Right lobe of liver (tissue), 4 donors: ENCODE measurements around the gene NKX2-3.

ENCODE experiments used
- CTCF ChIP-seq, 4 donors: fragments of 200-600 bp in 3 of 4; fragments of 450-650 bp in 1 of 4; IDR thresholded peaks; one replicate each; pipeline versions ENCODE4 v1.5.1 to v1.8.0; 2016 to 2022; ENCODE audit warnings: antibody characterized with exemption in 4 of 4, mild to moderate bottlenecking in 2 of 4
- POLR2A ChIP-seq: fragments of 450-650 bp; IDR thresholded peaks from one replicate; pipeline ENCODE4 v1.6.1; 2017; ENCODE audit warnings: antibody characterized with exemption, mild to moderate bottlenecking
- donor health status: DM: no; HTN: no; CAD: no.
- donor health status: DM: no; HTN: no; CAD: no.
- donor health status: DM: no; HTN: yes; CAD: no.

- TF ChIP-seq POLR2A (no peak), CTCF (IDR thresholded peaks at IDR 0.05) (no peak)
These were observed 3.1 kb upstream of the NKX2-3 start for GRCh38 chr10:99529591-99530107.
